Neuronal stem cell (in vitro differentiated cells): ENCODE data around the gene PISD.
"Not testable (repeated sequence)": the region's sequence is repeated elsewhere in the genome, so short reads cannot be mapped to it uniquely, and the experiment has no call there.

Experiments
- DNase-seq: peaks from one replicate; pipeline ENCODE4 v3.0.0-alpha.2; 2013; ENCODE audit warnings: low spot score
- H2AFZ ChIP-seq: one replicate; pipeline ENCODE4 v1.6.1; 2013; ENCODE audit warnings: mild to moderate bottlenecking, low read length, inconsistent platforms
- H2AK5ac ChIP-seq: 2 replicates; pipeline ENCODE4 v1.6.1; 2013; ENCODE audit warnings: low read depth, mild to moderate bottlenecking, inconsistent platforms, low read length, moderate library complexity, mixed read lengths
- H2BK120ac ChIP-seq: 2 replicates; pipeline ENCODE4 v1.6.1; 2013; ENCODE audit warnings: low read depth, mild to moderate bottlenecking, inconsistent platforms, low read length, moderate library complexity, mixed read lengths
- H2BK12ac ChIP-seq: one replicate; pipeline ENCODE4 v1.6.1; 2013; ENCODE audit warnings: low read length, inconsistent platforms
- H2BK15ac ChIP-seq: 2 replicates; pipeline ENCODE4 v1.6.1; 2013; ENCODE audit warnings: mild to moderate bottlenecking, low read length, inconsistent platforms, mixed read lengths
- H2BK5ac ChIP-seq: one replicate; pipeline ENCODE4 v1.6.1; 2013; ENCODE audit warnings: inconsistent platforms, mild to moderate bottlenecking, low read length, moderate library complexity
- H3K14ac ChIP-seq: one replicate; pipeline ENCODE4 v1.6.1; 2013; ENCODE audit warnings: low read length, inconsistent platforms
- H3K18ac ChIP-seq: 2 replicates; pipeline ENCODE4 v1.6.1; 2013; ENCODE audit warnings: low read length, inconsistent platforms
- H3K23ac ChIP-seq: 2 replicates; pipeline ENCODE4 v1.6.1; 2013; ENCODE audit warnings: low read depth, mild to moderate bottlenecking, mixed read lengths, low read length, inconsistent platforms; ENCODE audit not compliant: poor library complexity
- H3K27ac ChIP-seq: replicated peaks from 3 replicates; pipeline ENCODE4 v1.5.1; 2013; ENCODE audit warnings: low read length, inconsistent platforms
- H3K27me3 ChIP-seq, 3 experiments: 2 replicates each; pipeline ENCODE4 v1.6.1; 2013; ENCODE audit warnings: low read length in 3 of 3, mild to moderate bottlenecking in 2 of 3, inconsistent platforms in 1 of 3, low read depth in 1 of 3, mixed read lengths in 1 of 3, moderate library complexity in 1 of 3; ENCODE audit not compliant: control insufficient read depth in 3 of 3, insufficient read depth in 3 of 3
- H3K36me3 ChIP-seq, 2 donors: replicated peaks in 1 of 2; 2 replicates each; pipeline ENCODE4 v1.6.1; 2013; ENCODE audit warnings: low read length in 2 of 2; ENCODE audit not compliant: control insufficient read depth in 2 of 2, insufficient read depth in 2 of 2
- H3K4ac ChIP-seq: 2 replicates; pipeline ENCODE4 v1.6.1; 2013; ENCODE audit warnings: inconsistent platforms, mild to moderate bottlenecking, low read length, moderate library complexity
- H3K4me1 ChIP-seq, 2 donors: 1 replicate in 1 of 2; 2 replicates in 1 of 2; pipeline ENCODE4 v1.6.1; 2013; ENCODE audit warnings: low read length in 2 of 2, low read depth in 1 of 2; ENCODE audit not compliant: control insufficient read depth in 2 of 2, insufficient read depth in 1 of 2
- H3K4me2 ChIP-seq: one replicate; pipeline ENCODE4 v1.6.1; 2013; ENCODE audit warnings: mild to moderate bottlenecking, low read length, inconsistent platforms; ENCODE audit not compliant: insufficient read depth, poor library complexity, severe bottlenecking
- H3K4me3 ChIP-seq, 2 donors: 2 replicates each; pipeline ENCODE4 v1.5.1; 2013; ENCODE audit warnings: low read length in 2 of 2, mild to moderate bottlenecking in 2 of 2, inconsistent platforms in 1 of 2, moderate library complexity in 1 of 2
- H3K79me1 ChIP-seq: one replicate; pipeline ENCODE4 v1.6.1; 2013; ENCODE audit warnings: low read depth, mild to moderate bottlenecking, inconsistent platforms, low read length, moderate library complexity
- H3K9ac ChIP-seq: one replicate; pipeline ENCODE4 v1.6.1; 2013; ENCODE audit warnings: mild to moderate bottlenecking, low read depth, low read length, inconsistent platforms; ENCODE audit not compliant: poor library complexity
- H3K9me3 ChIP-seq, 2 donors: replicated peaks in 1 of 2; 2 replicates each; pipeline versions ENCODE3 to v1.6.1; 2013; ENCODE audit warnings: low read length in 2 of 2, mild to moderate bottlenecking in 2 of 2, inconsistent platforms in 1 of 2, low read depth in 1 of 2, mixed read lengths in 1 of 2, moderate library complexity in 1 of 2; ENCODE audit not compliant: control insufficient read depth in 2 of 2, insufficient read depth in 1 of 2
- H4K8ac ChIP-seq: one replicate; pipeline ENCODE4 v1.6.1; 2013; ENCODE audit warnings: low read depth, mild to moderate bottlenecking, inconsistent platforms, low read length, moderate library complexity
- H4K91ac ChIP-seq: one replicate; pipeline ENCODE4 v1.6.1; 2013; ENCODE audit warnings: low read length, low read depth, mild to moderate bottlenecking, inconsistent platforms; ENCODE audit not compliant: poor library complexity
- WGBS, 2 donors: extraction: QIAGEN DNeasy Blood & Tissue Kit; methylation state at CpG; one replicate each; pipeline ENCODE4 v1.1.7; 2013; ENCODE audit warnings: missing lambda C conversion rate in 2 of 2, mixed read lengths in 1 of 2; ENCODE audit not compliant: insufficient read length in 2 of 2, insufficient replicate concordance in 1 of 2; ENCODE audit errors: extremely low coverage in 2 of 2; 5-methylcytosine and 5-hydroxymethylcytosine counted together

PISD gene

GRCh38 chr22:31602259-31602952, 59.6 kb downstream of the PISD start:
- no peak overlapping the region for H2AK5ac ChIP-seq
- no peak overlapping the region for H3K4me3 ChIP-seq

GRCh38 chr22:31595271-31595670, 66.7 kb downstream of the PISD start:
- Histone ChIP-seq H3K4me1 (no peaks in the 10 kb centered on the region), H2AK5ac (no peak overlapping the region), H2BK15ac (no peak overlapping the region), H3K9ac (no peak overlapping the region), H3K4me3 (no peak overlapping the region), H3K36me3 (peaks cover 0 to 12% of the 10 kb centered on the region in 2 donors), H3K27me3 (no peaks in the 10 kb centered on the region), H3K23ac (no peak overlapping the region), H4K8ac (no peak overlapping the region), H3K4me2 (no peak overlapping the region), H2BK5ac (no peak overlapping the region), H3K27ac (no peak overlapping the region), H2AFZ (no peak overlapping the region), H2BK120ac (no peak overlapping the region), H3K4ac (no peak overlapping the region), H2BK12ac (no peak overlapping the region), H3K79me1 (no peaks in the 10 kb centered on the region), H4K91ac (no peak overlapping the region), H3K14ac (no peak overlapping the region), H3K18ac (no peak overlapping the region), H3K9me3 (no peaks in the 10 kb centered on the region)
- WGBS, 2 donors = no CpG with 5 or more reads among the region's 2 CpGs
- no peak for DNase-seq

More at GRCh38 chr22:31602259-31602952, 59.6 kb downstream of the PISD start:
- H3K79me1 ChIP-seq = no peaks in the 10 kb centered on the region
- no peak overlapping the region for H2AFZ ChIP-seq
- no peak for DNase-seq
- no peak overlapping the region for H3K14ac ChIP-seq
- H3K4me2 ChIP-seq = no peak overlapping the region
- no peak overlapping the region for H2BK15ac ChIP-seq
- peaks cover 0 to 2% of the 10 kb centered on the region in 2 donors for H3K4me1 ChIP-seq
- H3K27me3 ChIP-seq = no peaks in the 10 kb centered on the region
- H2BK12ac ChIP-seq = no peak overlapping the region
- no peak overlapping the region for H4K91ac ChIP-seq
- WGBS, 2 donors = no CpG with 5 or more reads among the region's 11 CpGs
- H3K27ac ChIP-seq = no peak overlapping the region
- no peak overlapping the region for H2BK120ac ChIP-seq
- H3K23ac ChIP-seq = no peak overlapping the region
- no peak overlapping the region for H4K8ac ChIP-seq
- H3K9ac ChIP-seq = no peak overlapping the region
- no peak overlapping the region for H2BK5ac ChIP-seq
- H3K4ac ChIP-seq = no peak overlapping the region
- H3K18ac ChIP-seq = no peak overlapping the region
- peaks cover 4 to 40% of the 10 kb centered on the region in 2 donors for H3K36me3 ChIP-seq
- H3K9me3 ChIP-seq = no peaks in the 10 kb centered on the region

GRCh38 chr22:31590161-31590560, 71.9 kb downstream of the PISD start:
- H2AK5ac ChIP-seq, H2BK5ac ChIP-seq, H2BK15ac ChIP-seq, H2BK12ac ChIP-seq, DNase-seq, H2AFZ ChIP-seq, H3K27ac ChIP-seq, H2BK120ac ChIP-seq, H3K18ac ChIP-seq, H3K9ac ChIP-seq, H4K91ac ChIP-seq, H3K23ac ChIP-seq, H3K79me1 ChIP-seq, H3K4me3 ChIP-seq, H3K4me1 ChIP-seq, H3K27me3 ChIP-seq, H3K4ac ChIP-seq, H3K9me3 ChIP-seq, H4K8ac ChIP-seq, H3K4me2 ChIP-seq, H3K14ac ChIP-seq: not testable (repeated sequence)
- peaks cover 3 to 44% of the 10 kb centered on the region in 2 donors for H3K36me3 ChIP-seq
- no CpG with 5 or more reads among the region's 2 CpGs for WGBS, 2 donors

- H2BK12ac ChIP-seq = no peak overlapping the region
- no peak overlapping the region for H2AFZ ChIP-seq
- peaks cover 0 to 10% of the 10 kb centered on the region in 2 donors for H3K9me3 ChIP-seq
- H2BK15ac ChIP-seq = no peak overlapping the region
- H2AK5ac ChIP-seq = no peak overlapping the region
- WGBS, 2 donors = no CpG with 5 or more reads among the region's 6 CpGs
- H3K27ac ChIP-seq = no peak overlapping the region
- H3K36me3 ChIP-seq = peaks cover 3 to 54% of the 10 kb centered on the region in 2 donors
- H3K4me2 ChIP-seq = no peak overlapping the region
- no peak overlapping the region for H4K91ac ChIP-seq
- H2BK120ac ChIP-seq = no peak overlapping the region
- no peak overlapping the region for H3K18ac ChIP-seq
- H3K4me1 ChIP-seq = peaks cover 0 to 6% of the 10 kb centered on the region in 2 donors
- no peak overlapping the region for H3K4me3 ChIP-seq
- no peaks in the 10 kb centered on the region for H3K27me3 ChIP-seq
- H2BK5ac ChIP-seq = no peak overlapping the region
- H3K9ac ChIP-seq = no peak overlapping the region
- no peak overlapping the region for H3K23ac ChIP-seq
- no peak overlapping the region for H3K4ac ChIP-seq
- no peak overlapping the region for H4K8ac ChIP-seq
- no peak for DNase-seq
- H3K14ac ChIP-seq = no peak overlapping the region
- no peaks in the 10 kb centered on the region for H3K79me1 ChIP-seq
These were observed 72.9 kb downstream of the PISD start for GRCh38 chr22:31588970-31589675.
